Sigmoid colon (tissue), 7 donors: ENCODE results near the gene RCN2. TPM values are rescaled to one million over a fixed set of nuclear protein-coding genes. Genes with fewer than 3 reads are reported as not detected.
A peak's percentile ranks its signal among the peaks of the same experiment; 100 is the strongest.

ENCODE experiments used
- DNase-seq: peaks from one replicate; pipeline ENCODE4 v3.0.0-alpha.2; 2019
- H3K27ac ChIP-seq, 4 donors: fragments of 200-600 bp; sonication (generic); one replicate each; pipeline ENCODE4 v1.5.1; 2016 to 2019; ENCODE audit warnings: mild to moderate bottlenecking in 1 of 4
- H3K27me3 ChIP-seq, 3 donors: fragments of 200-600 bp; sonication (generic); one replicate each; pipeline ENCODE4 v1.5.1; 2019; ENCODE audit warnings: mild to moderate bottlenecking in 1 of 3
- H3K36me3 ChIP-seq, 4 donors: fragments of 200-600 bp; sonication (generic); one replicate each; pipeline ENCODE4 v1.5.1; 2016 to 2019
- H3K4me1 ChIP-seq, 4 donors: fragments of 200-600 bp; sonication (generic); one replicate each; pipeline ENCODE4 v1.5.1; 2017 to 2019
- H3K4me3 ChIP-seq, 4 donors: fragments of 200-600 bp; sonication (generic); one replicate each; pipeline ENCODE4 v1.5.1; 2017 to 2019; ENCODE audit warnings: mild to moderate bottlenecking in 2 of 4, moderate library complexity in 1 of 4
- H3K9me3 ChIP-seq, 4 donors: fragments of 200-600 bp in 3 of 4; sonication (generic) in 3 of 4; one replicate each; pipeline versions ENCODE4 v1.5.1 to v1.6.1; 2013 to 2019
- CTCF ChIP-seq, 4 experiments: fragments of 450-650 bp in 3 of 4; fragments of 200-600 bp in 1 of 4; IDR thresholded peaks; one replicate each; pipeline ENCODE4 v1.5.1; 2016 to 2019; ENCODE audit warnings: antibody characterized with exemption in 4 of 4, mild to moderate bottlenecking in 3 of 4, moderate library complexity in 2 of 4
- EP300 ChIP-seq, 4 donors: sonication (generic); formaldehyde crosslinking; IDR thresholded peaks; one replicate each; pipeline ENCODE4 v1.6.1; 2017; ENCODE audit warnings: antibody characterized with exemption in 4 of 4
- POLR2A ChIP-seq, 2 donors: fragments of 450-650 bp; IDR thresholded peaks; one replicate each; pipeline ENCODE4 v1.6.1; 2016; ENCODE audit warnings: antibody characterized with exemption in 2 of 2, mild to moderate bottlenecking in 2 of 2, moderate library complexity in 2 of 2
- POLR2AphosphoS5 ChIP-seq, 4 donors: sonication (generic); formaldehyde crosslinking; IDR thresholded peaks; one replicate each; pipeline ENCODE4 v1.6.1; 2017; ENCODE audit warnings: antibody characterized with exemption in 4 of 4
- WGBS, 2 donors: extraction: QIAGEN DNeasy Blood & Tissue Kit; methylation state at CpG; one replicate each; pipeline ENCODE4 v1.1.7; 2013; 5-methylcytosine and 5-hydroxymethylcytosine counted together
- intact Hi-C: fragments of 100-400 bp; cut with DNase I; formaldehyde crosslinking; loops from one replicate; pipeline ENCODE4 v1.15.1; 2023
- polyA plus RNA-seq, 3 donors: library from polyadenylated mRNA; stranded (reverse); fragments of 200-250 nt; gene quantifications; one replicate each; pipeline ENCODE4 v1.2.3, GENCODE V29; 2013
- total RNA-seq, 4 donors: library from RNA; depleted of rRNA; stranded (reverse); fragments of >200 nt; gene quantifications; one replicate each; pipeline ENCODE4 v1.1.0, GENCODE V29; 2016
- donor health status: healthy with polysubstance abuse.
- donor health status: Bipolar disorder and iron deficiency.
- donor health status: healthy.

Gene RCN2
- total and polyA plus RNA-seq, 7 donors, result 12.3 to 62.8 (median 45.5) TPM

GRCh38 chr15:76967067-76967466 is 35.5 kb downstream of the RCN2 start:
- DNase-seq, result no peak
- peaks cover 0 to 29% (median 10%) of the 10 kb centered on the region in 4 donors for H3K4me1 ChIP-seq
- H3K27me3 ChIP-seq, result no peaks in the 10 kb centered on the region
- 55 to 69% methylated on average over 4 of the region's 4 CpGs for WGBS, 2 donors
- no peak overlapping the region for H3K4me3 ChIP-seq
- H3K9me3 ChIP-seq, result no peaks in the 10 kb centered on the region
- no peaks in the 10 kb centered on the region for H3K36me3 ChIP-seq
- no peak for TF ChIP-seq CTCF (IDR thresholded peaks at IDR 0.05)
- no peak for TF ChIP-seq POLR2A (IDR thresholded peaks at IDR 0.05)
- no peak for TF ChIP-seq POLR2AphosphoS5 (IDR thresholded peaks at IDR 0.05)
- no peak for TF ChIP-seq EP300 (IDR thresholded peaks at IDR 0.05)
- intact Hi-C loops, result no loop called here
- peak overlapping the region in 1 of 4 donors; percentile 51 for H3K27ac ChIP-seq

GRCh38 chr15:76968306-76968705 is 36.8 kb downstream of the RCN2 start:
- 94 to 98% methylated on average over 1 of the region's 1 CpG for WGBS, 2 donors
- TF ChIP-seq CTCF (IDR thresholded peaks at IDR 0.05) (no peak), EP300 (IDR thresholded peaks at IDR 0.05) (no peak), POLR2AphosphoS5 (IDR thresholded peaks at IDR 0.05) (no peak), POLR2A (IDR thresholded peaks at IDR 0.05) (no peak)
- Histone ChIP-seq H3K4me3 (no peak overlapping the region), H3K4me1 (peaks cover 0 to 39% (median 21%) of the 10 kb centered on the region in 4 donors), H3K27me3 (no peaks in the 10 kb centered on the region), H3K9me3 (no peaks in the 10 kb centered on the region), H3K36me3 (no peaks in the 10 kb centered on the region), H3K27ac (peak overlapping the region in 1 of 4 donors; percentile 51)
- no peak for DNase-seq
- intact Hi-C loops, result no loop called here

- intact Hi-C loops, result no loop called here
These were observed 41.1 kb downstream of the RCN2 start for GRCh38 chr15:76972389-76973361.

GRCh38 chr15:76973362-76973743 is 41.8 kb downstream of the RCN2 start:
- no peak for TF ChIP-seq POLR2AphosphoS5 (IDR thresholded peaks at IDR 0.05)
- peak in 2 of 4 experiments; percentile 23 to 24 for TF ChIP-seq CTCF (IDR thresholded peaks at IDR 0.05)
- Histone ChIP-seq H3K9me3 (no peaks in the 10 kb centered on the region), H3K4me1 (peaks cover 0 to 25% (median 13%) of the 10 kb centered on the region in 4 donors), H3K36me3 (no peaks in the 10 kb centered on the region), H3K27ac (peak overlapping the region in 2 of 4 donors; percentile 74 to 75), H3K27me3 (no peaks in the 10 kb centered on the region), H3K4me3 (no peak overlapping the region)
- DNase-seq, result no peak
- intact Hi-C loops, result no loop called here
- 13 to 28% methylated on average over 4 of the region's 4 CpGs for WGBS, 2 donors

More at GRCh38 chr15:76972389-76973361, 41.1 kb downstream of the RCN2 start:
- no peaks in the 10 kb centered on the region for H3K9me3 ChIP-seq
- no peak for DNase-seq
- no peaks in the 10 kb centered on the region for H3K36me3 ChIP-seq
- WGBS, 2 donors, result 71 to 76% methylated on average over 21 of the region's 21 CpGs
- peaks cover 0 to 28% (median 15%) of the 10 kb centered on the region in 4 donors for H3K4me1 ChIP-seq
- peak overlapping the region; percentile 10 to 32 (median 28) for H3K4me3 ChIP-seq
- TF ChIP-seq POLR2AphosphoS5 (IDR thresholded peaks at IDR 0.05) (no peak), POLR2A (IDR thresholded peaks at IDR 0.05) (no peak), EP300 (IDR thresholded peaks at IDR 0.05) (no peak), CTCF (IDR thresholded peaks at IDR 0.05) (no peak)
- peak overlapping the region; percentile 49 to 75 (median 66) for H3K27ac ChIP-seq
- no peaks in the 10 kb centered on the region for H3K27me3 ChIP-seq
